Measurements from ENCODE around the gene DIPK1C.

- no peak for TF ChIP-seq EZH2phosphoT487 (conservative IDR thresholded peaks at IDR 0.05; ENCODE audit: low read length)
- TF ChIP-seq CTCF (IDR thresholded peaks at IDR 0.05; ENCODE audit: insufficient read depth, low read length, poor library complexity, severe bottlenecking): no peak
Observed at GRCh38 chr18:74420926-74421325, 36.2 kb downstream of the DIPK1C start.

Data from SU-DHL-6 (cell line).